DOHH2 (cell line): ENCODE results near the gene MVB12A.

Experiments
- CTCF ChIP-seq: fragments of 200-600 bp; sonication (generic); IDR thresholded peaks from one replicate; pipeline ENCODE4 v1.5.1; 2014; ENCODE audit warnings: antibody characterized with exemption, mild to moderate bottlenecking, low read depth, low read length; ENCODE audit not compliant: poor library complexity, severe bottlenecking
- EZH2phosphoT487 ChIP-seq: fragments of 200-600 bp; sonication (generic); IDR thresholded peaks from 2 replicates; pipeline ENCODE4 v1.6.1; 2017; ENCODE audit warnings: borderline replicate concordance, mild to moderate bottlenecking, antibody characterized with exemption, low read length, moderate library complexity, mixed read lengths

GRCh38 chr19:17468302-17469091 lies 48.6 kb downstream of the MVB12A start:
- TF ChIP-seq CTCF (no peak), EZH2phosphoT487 (no peak)
